IMR-90 (cell line): Measurements from ENCODE around the gene SLC29A3. TPM values are rescaled to one million over a fixed set of nuclear protein-coding genes. Genes with fewer than 3 reads are reported as not detected.

Source experiments
- ATAC-seq: fragments of 200-7000 bp; cut with Tn5 transposase; 2 replicates; pipeline ENCODE4 v1.9.1; 2020; ENCODE audit warnings: low read depth, mild to moderate bottlenecking, moderate library complexity
- BruUV-seq: library from RNA; stranded (reverse); fragments of 400-500 nt; replicated peaks from 2 replicates; lab custom pipeline; 2021; lab: Mats Ljungman, UMichigan
- CTCF ChIA-PET: fragments of 300-600 bp; formaldehyde crosslinking; extraction: SDS; loops from one replicate; lab custom pipeline; 2021; ENCODE audit warnings: antibody characterized with exemption; lab: Yijun Ruan, JAX
- POLR2A ChIA-PET: fragments of 300-600 bp; sonication (Branson Sonifier 250); formaldehyde crosslinking; loops from one replicate; lab custom pipeline; 2022; ENCODE audit warnings: antibody characterized with exemption; ENCODE audit not compliant: unreplicated experiment; lab: Charles Lee
- DNase-seq: peaks from one replicate; pipeline ENCODE4 v3.0.0; 2013
- H2AFZ ChIP-seq: replicated peaks from 2 replicates; pipeline ENCODE3; 2013; ENCODE audit warnings: low read length, mild to moderate bottlenecking; ENCODE audit not compliant: poor library complexity
- H2AK5ac ChIP-seq: 2 replicates; pipeline ENCODE4 v1.6.1; 2013; ENCODE audit warnings: low read depth, low read length, inconsistent platforms
- H2AK9ac ChIP-seq: replicated peaks from 2 replicates; pipeline ENCODE3; 2013; ENCODE audit warnings: mild to moderate bottlenecking, low read depth, low read length, moderate library complexity; ENCODE audit not compliant: poor library complexity
- H2BK120ac ChIP-seq: 2 replicates; pipeline ENCODE4 v1.6.1; 2013; ENCODE audit warnings: low read depth, low read length, inconsistent platforms
- H2BK15ac ChIP-seq: 3 replicates; pipeline ENCODE4 v1.6.1; 2013; ENCODE audit warnings: low read depth, low read length, inconsistent platforms
- H2BK20ac ChIP-seq: 2 replicates; pipeline ENCODE4 v1.6.1; 2013; ENCODE audit warnings: low read depth, mild to moderate bottlenecking, inconsistent platforms, low read length, moderate library complexity
- H2BK5ac ChIP-seq: 2 replicates; pipeline ENCODE4 v1.6.1; 2013; ENCODE audit warnings: mild to moderate bottlenecking, low read depth, low read length, inconsistent platforms; ENCODE audit not compliant: poor library complexity, severe bottlenecking
- H3K14ac ChIP-seq: replicated peaks from 2 replicates; pipeline ENCODE4 v1.6.1; 2013; ENCODE audit warnings: low read depth, low read length, inconsistent platforms
- H3K18ac ChIP-seq: 2 replicates; pipeline ENCODE4 v1.6.1; 2013; ENCODE audit warnings: low read depth, low read length, control low read depth
- H3K23ac ChIP-seq: 2 replicates; pipeline ENCODE4 v1.6.1; 2013; ENCODE audit warnings: low read depth, low read length, inconsistent platforms
- H3K27ac ChIP-seq: 2 replicates; pipeline ENCODE4 v1.5.1; 2013; ENCODE audit warnings: mild to moderate bottlenecking, control low read depth, low read length; ENCODE audit not compliant: insufficient read depth
- H3K27me3 ChIP-seq: 2 replicates; pipeline ENCODE4 v1.6.1; 2013; ENCODE audit warnings: low read length; ENCODE audit not compliant: control insufficient read depth, insufficient read depth
- H3K36me3 ChIP-seq: 2 replicates; pipeline ENCODE4 v1.6.1; 2013; ENCODE audit warnings: low read length, mixed read lengths; ENCODE audit not compliant: control insufficient read depth, insufficient read depth
- H3K4ac ChIP-seq: 2 replicates; pipeline ENCODE4 v1.6.1; 2013; ENCODE audit warnings: low read depth, low read length, inconsistent platforms
- H3K4me1 ChIP-seq: 2 replicates; pipeline ENCODE4 v1.6.1; 2013; ENCODE audit warnings: low read length, mixed read lengths; ENCODE audit not compliant: control insufficient read depth, insufficient read depth
- H3K4me2 ChIP-seq: 2 replicates; pipeline ENCODE4 v1.6.1; 2013; ENCODE audit warnings: low read depth, mild to moderate bottlenecking, control low read depth, low read length, moderate library complexity
- H3K4me3 ChIP-seq: 2 replicates; pipeline ENCODE4 v1.5.1; 2013; ENCODE audit warnings: low read depth, mild to moderate bottlenecking, control low read depth, low read length, moderate library complexity; ENCODE audit not compliant: insufficient read depth
- H3K56ac ChIP-seq: 2 replicates; pipeline ENCODE4 v1.6.1; 2013; ENCODE audit warnings: low read length, inconsistent platforms; ENCODE audit not compliant: insufficient read depth; ENCODE audit errors: extremely low read depth
- H3K79me1 ChIP-seq, 2 experiments: 2 replicates each; pipeline ENCODE4 v1.6.1; 2013; ENCODE audit warnings: low read length in 2 of 2, inconsistent platforms in 1 of 2, low read depth in 1 of 2
- H3K9ac ChIP-seq: 2 replicates; pipeline ENCODE4 v1.6.1; 2013; ENCODE audit warnings: low read depth, low read length, control low read depth
- H3K9me1 ChIP-seq: 2 replicates; pipeline ENCODE4 v1.6.1; 2013; ENCODE audit warnings: low read length, inconsistent platforms; ENCODE audit not compliant: insufficient read depth
- H3K9me3 ChIP-seq: 2 replicates; pipeline ENCODE4 v1.6.1; 2013; ENCODE audit warnings: low read length; ENCODE audit not compliant: control insufficient read depth, insufficient read depth
- H4K20me1 ChIP-seq: 2 replicates; pipeline ENCODE4 v1.6.1; 2013; ENCODE audit warnings: low read length, inconsistent platforms; ENCODE audit not compliant: insufficient read depth
- H4K5ac ChIP-seq: 2 replicates; pipeline ENCODE4 v1.6.1; 2013; ENCODE audit warnings: mild to moderate bottlenecking, low read depth, low read length, control low read depth
- H4K8ac ChIP-seq, 2 experiments: 2 replicates each; pipeline ENCODE4 v1.6.1; 2013; ENCODE audit warnings: low read depth in 2 of 2, low read length in 2 of 2, control low read depth in 1 of 2, inconsistent platforms in 1 of 2
- H4K91ac ChIP-seq: 2 replicates; pipeline ENCODE4 v1.6.1; 2013; ENCODE audit warnings: low read depth, low read length, inconsistent platforms; ENCODE audit not compliant: insufficient read depth
- BHLHE40 ChIP-seq: fragments of 150-350 bp; IDR thresholded peaks from 2 replicates; pipeline ENCODE4 v1.6.1; 2016; ENCODE audit warnings: mild to moderate bottlenecking, low read depth, low read length
- CEBPB ChIP-seq: IDR thresholded peaks from 2 replicates; pipeline ENCODE4 v1.6.1; 2012; ENCODE audit warnings: low read depth, low read length, improper control_type of control experiment
- CTCF ChIP-seq: conservative IDR thresholded peaks from 2 replicates; pipeline ENCODE4 v1.5.1; 2012; ENCODE audit warnings: mild to moderate bottlenecking, low read depth, low read length, improper control_type of control experiment
- FOS ChIP-seq: fragments of 150-350 bp; IDR thresholded peaks from 2 replicates; pipeline ENCODE4 v1.6.1; 2016; ENCODE audit warnings: low read depth, low read length
- MAFK ChIP-seq: IDR thresholded peaks from 2 replicates; pipeline ENCODE4 v1.6.1; 2012; ENCODE audit warnings: low read depth, low read length, improper control_type of control experiment
- MAZ ChIP-seq: IDR thresholded peaks from 2 replicates; pipeline ENCODE4 v1.6.1; 2012; ENCODE audit warnings: low read depth, mild to moderate bottlenecking, low read length, improper control_type of control experiment, moderate library complexity, borderline replicate concordance
- MXI1 ChIP-seq: IDR thresholded peaks from 2 replicates; pipeline ENCODE4 v1.6.1; 2012; ENCODE audit warnings: low read depth, mild to moderate bottlenecking, low read length, moderate library complexity, borderline replicate concordance
- NFE2L2 ChIP-seq: fragments of 150-350 bp; IDR thresholded peaks from 2 replicates; pipeline ENCODE4 v1.6.1; 2016; ENCODE audit warnings: low read depth, mild to moderate bottlenecking, low read length
- POLR2A ChIP-seq: IDR thresholded peaks from 2 replicates; pipeline ENCODE4 v1.6.1; 2012; ENCODE audit warnings: mild to moderate bottlenecking, low read depth, low read length
- RFX5 ChIP-seq: IDR thresholded peaks from 2 replicates; pipeline ENCODE4 v1.8.0; 2012; ENCODE audit warnings: low read depth, mild to moderate bottlenecking, low read length, moderate library complexity
- SMC3 ChIP-seq: fragments of 150-350 bp; IDR thresholded peaks from 2 replicates; pipeline ENCODE4 v1.6.1; 2016; ENCODE audit warnings: low read depth, mild to moderate bottlenecking, antibody characterized with exemption, low read length, moderate library complexity
- USF2 ChIP-seq: fragments of 150-350 bp; IDR thresholded peaks from 2 replicates; pipeline ENCODE4 v1.6.1; 2017; ENCODE audit warnings: mild to moderate bottlenecking, antibody characterized with exemption, low read length, low read depth
- WGBS, 2 experiments: methylation state at CpG; one replicate each; pipeline versions ENCODE4 v1.1.5 to v1.1.7; 2013; ENCODE audit warnings: missing lambda C conversion rate in 2 of 2; ENCODE audit not compliant: insufficient read length in 1 of 2; ENCODE audit errors: extremely low coverage in 2 of 2; 5-methylcytosine and 5-hydroxymethylcytosine counted together
- dilution Hi-C: fragments of 300-500 bp; cut with HindIII; formaldehyde crosslinking; loops from one replicate; pipeline ENCODE4 v1.14.3; 2018; ENCODE audit warnings: low sequenced_read_pairs; ENCODE audit not compliant: unreplicated experiment
- in situ Hi-C: fragments of 300-500 bp; cut with MboI; formaldehyde crosslinking; loops from 3 replicates; pipeline ENCODE4 v1.14.3; 2019; ENCODE audit warnings: low sequenced_read_pairs, inconsistent platforms, mixed read lengths
- intact Hi-C: fragments of 100-400 bp; cut with micrococcal nuclease; formaldehyde crosslinking; loops from 2 replicates; pipeline ENCODE4 v1.10.0; 2022
- polyA plus RNA-seq, 3 experiments: library from polyadenylated mRNA; depleted of rRNA; stranded (reverse); fragments of >200 nt; gene quantifications; 2 replicates each; pipeline ENCODE4 v1.2.3, GENCODE V29; 2012; ENCODE audit warnings: low replicate concordance in 1 of 3
- total RNA-seq: library from RNA; depleted of rRNA; stranded (reverse); fragments of >200 nt; gene quantifications from 2 replicates; pipeline ENCODE4 v1.2.3, GENCODE V29; 2012
- TF ChIP-seq, protein P1 (sequence below): fragments of 150-350 bp; IDR thresholded peaks from 2 replicates; pipeline ENCODE4 v1.6.1; 2016; ENCODE audit warnings: low read depth, mild to moderate bottlenecking, low read length, moderate library complexity, borderline replicate concordance

SLC29A3 gene
- total and polyA plus RNA-seq, 2 of the 4 experiments (the other 2 are of a cell fraction) = 0.72 to 3.0 TPM

DNA sequence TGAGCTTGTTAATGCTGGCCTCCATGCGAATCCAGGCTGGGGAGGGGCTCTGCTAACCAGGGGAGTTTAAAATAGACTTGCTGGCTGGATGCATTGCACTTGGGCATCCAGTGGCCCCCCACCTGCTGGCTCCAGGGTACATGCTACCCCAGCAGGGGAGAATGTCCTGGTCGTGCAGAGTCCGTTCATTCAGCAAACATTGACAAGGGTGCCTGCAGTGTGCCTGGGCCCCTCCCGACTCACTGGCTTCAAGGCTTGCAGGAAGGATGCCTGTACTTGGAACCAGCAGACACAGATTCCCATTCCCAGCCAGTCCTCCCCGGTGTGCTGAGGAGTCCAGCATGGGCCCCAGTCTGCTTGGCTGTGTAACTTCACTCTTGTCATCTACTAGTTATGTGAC, 1.5 kb downstream of the SLC29A3 start (continued):
- TF ChIP-seq CTCF = no peak

DNA sequence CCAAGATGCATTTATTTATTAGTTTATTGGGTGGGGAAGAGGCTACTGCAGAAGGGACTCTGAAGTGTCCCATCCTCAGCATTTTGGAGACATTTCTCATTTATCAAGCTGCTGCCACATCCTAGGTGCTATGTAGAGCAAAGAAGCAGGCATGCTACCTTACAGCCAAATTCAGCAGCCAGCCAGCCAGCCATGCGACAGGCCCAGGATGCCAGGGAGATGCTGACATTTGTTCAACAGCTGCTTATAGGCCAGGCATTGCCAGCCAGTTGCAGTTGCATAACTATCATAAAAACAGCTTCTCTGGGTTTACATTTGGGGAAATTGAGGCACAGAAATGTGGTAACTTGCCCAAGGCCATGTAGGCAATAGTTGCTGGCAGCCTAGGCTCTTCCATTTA, 2.3 kb downstream of the SLC29A3 start:
- H3K27ac ChIP-seq = no peak overlapping the region
- H3K9ac ChIP-seq = no peak overlapping the region
- H2AK5ac ChIP-seq = no peak overlapping the region
- WGBS, 2 experiments = no CpG with 5 or more reads among the region's 1 CpG
- H4K20me1 ChIP-seq = no peaks in the 10 kb centered on the region
- H3K4ac ChIP-seq = no peak overlapping the region
- no peak overlapping the region for H3K14ac ChIP-seq
- H4K8ac ChIP-seq = no peak overlapping the region
- no TSS peak for BruUV-seq
- H3K79me1 ChIP-seq = no peaks in the 10 kb centered on the region
- ChIA-PET POLR2A (no interaction called here), CTCF (no interaction called here)
- ATAC-seq = no peak
- no peak overlapping the region for H2BK15ac ChIP-seq
- H3K23ac ChIP-seq = no peak overlapping the region
- H2BK120ac ChIP-seq = no peak overlapping the region
- intact Hi-C loops (no loop called here), in situ Hi-C loops (no loop called here), dilution Hi-C loops (no loop called here)
- no peak overlapping the region for H4K91ac ChIP-seq
- H3K9me3 ChIP-seq = no peaks in the 10 kb centered on the region
- no peak for TF ChIP-seq MAZ
- no peak for TF ChIP-seq MAFK
- no peak for TF ChIP-seq USF2
- TF ChIP-seq NFE2L2 = no peak
- TF ChIP-seq CEBPB = no peak
- no peak for TF ChIP-seq RFX5
- TF ChIP-seq, protein P1, sequence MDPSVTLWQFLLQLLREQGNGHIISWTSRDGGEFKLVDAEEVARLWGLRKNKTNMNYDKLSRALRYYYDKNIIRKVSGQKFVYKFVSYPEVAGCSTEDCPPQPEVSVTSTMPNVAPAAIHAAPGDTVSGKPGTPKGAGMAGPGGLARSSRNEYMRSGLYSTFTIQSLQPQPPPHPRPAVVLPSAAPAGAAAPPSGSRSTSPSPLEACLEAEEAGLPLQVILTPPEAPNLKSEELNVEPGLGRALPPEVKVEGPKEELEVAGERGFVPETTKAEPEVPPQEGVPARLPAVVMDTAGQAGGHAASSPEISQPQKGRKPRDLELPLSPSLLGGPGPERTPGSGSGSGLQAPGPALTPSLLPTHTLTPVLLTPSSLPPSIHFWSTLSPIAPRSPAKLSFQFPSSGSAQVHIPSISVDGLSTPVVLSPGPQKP = no peak
- TF ChIP-seq BHLHE40 = no peak
- TF ChIP-seq POLR2A = no peak
- TF ChIP-seq SMC3 = no peak
- no peak for TF ChIP-seq MXI1
- TF ChIP-seq FOS = no peak
- no peaks in the 10 kb centered on the region; the same call in 1 of the 2 replicates for H3K9me1 ChIP-seq
- no peak overlapping the region for H3K4me3 ChIP-seq
- no peak overlapping the region for H2AK9ac ChIP-seq
- no peaks in the 10 kb centered on the region; the same call in 1 of the 2 replicates for H3K4me1 ChIP-seq
- no peak overlapping the region for H3K4me2 ChIP-seq
- H2BK20ac ChIP-seq = no peak overlapping the region
- peaks cover 3% of the 10 kb centered on the region; the same call in 1 of the 2 replicates for H3K36me3 ChIP-seq
- H3K27me3 ChIP-seq = no peaks in the 10 kb centered on the region
- H2AFZ ChIP-seq = no peak overlapping the region
- no peak overlapping the region for H4K5ac ChIP-seq
- DNase-seq = no peak
- H3K18ac ChIP-seq = no peak overlapping the region
- no peak overlapping the region for H2BK5ac ChIP-seq
- H3K56ac ChIP-seq = no peak overlapping the region
